HG02763 (cell line): Measurements from ENCODE around the gene MSL1.

Source experiments
- ATAC-seq: cut with Tn5 transposase; IDR thresholded peaks from one replicate; pipeline ENCODE4 v1.9.1; 2021; ENCODE audit warnings: mild to moderate bottlenecking, moderate library complexity; ENCODE audit not compliant: unreplicated experiment

Gene MSL1

GRCh38 chr17:40121181-40122135 is at the start of gene MSL1:
Gene MSL1, plus strand, starts transcription at chr17:40121971. Its CDS starts 642 bp downstream, at chr17:40122613.
- peak; percentile 50 for ATAC-seq

GRCh38 chr17:40072040-40072734 is 49.6 kb upstream of the MSL1 start:
- ATAC-seq = no peak

GRCh38 chr17:40072735-40073346 is 48.9 kb upstream of the MSL1 start:
- ATAC-seq = no peak

- ATAC-seq = no peak
These were observed 48.2 kb upstream of the MSL1 start for GRCh38 chr17:40073454-40074174.

GRCh38 chr17:40074175-40074512 is 47.6 kb upstream of the MSL1 start:
- ATAC-seq = no peak

GRCh38 chr17:40074871-40075200 is 46.9 kb upstream of the MSL1 start:
- no peak for ATAC-seq

- ATAC-seq = no peak
These were observed 46.4 kb upstream of the MSL1 start for GRCh38 chr17:40075201-40075941.

- ATAC-seq = no peak
These were observed 45.8 kb upstream of the MSL1 start for GRCh38 chr17:40075942-40076498.

GRCh38 chr17:40076591-40076990 is 45.2 kb upstream of the MSL1 start:
- no peak for ATAC-seq

GRCh38 chr17:40079545-40079944 is 42.2 kb upstream of the MSL1 start:
- no peak for ATAC-seq

- no peak for ATAC-seq
These were observed 37.3 kb upstream of the MSL1 start for GRCh38 chr17:40084477-40084876.

- ATAC-seq = no peak
These were observed 35.4 kb upstream of the MSL1 start for GRCh38 chr17:40086150-40087044.

- no peak for ATAC-seq
These were observed 34.5 kb upstream of the MSL1 start for GRCh38 chr17:40087049-40087794.

- ATAC-seq = no peak
These were observed 33.7 kb upstream of the MSL1 start for GRCh38 chr17:40087903-40088718.

GRCh38 chr17:40089077-40089895 is 32.5 kb upstream of the MSL1 start:
- ATAC-seq = no peak

- no peak for ATAC-seq
These were observed 31.3 kb upstream of the MSL1 start for GRCh38 chr17:40090237-40091119.
